NCI-H187 (cell line): ENCODE results near the gene SLC2A11.
A peak's percentile ranks its signal among the peaks of the same experiment; 100 is the strongest.

Experiments used
- DNase-seq, 2 experiments: peaks; one replicate each; lab custom pipeline; 2025; lab: John Stamatoyannopoulos, UW

The SLC2A11 gene

DNA sequence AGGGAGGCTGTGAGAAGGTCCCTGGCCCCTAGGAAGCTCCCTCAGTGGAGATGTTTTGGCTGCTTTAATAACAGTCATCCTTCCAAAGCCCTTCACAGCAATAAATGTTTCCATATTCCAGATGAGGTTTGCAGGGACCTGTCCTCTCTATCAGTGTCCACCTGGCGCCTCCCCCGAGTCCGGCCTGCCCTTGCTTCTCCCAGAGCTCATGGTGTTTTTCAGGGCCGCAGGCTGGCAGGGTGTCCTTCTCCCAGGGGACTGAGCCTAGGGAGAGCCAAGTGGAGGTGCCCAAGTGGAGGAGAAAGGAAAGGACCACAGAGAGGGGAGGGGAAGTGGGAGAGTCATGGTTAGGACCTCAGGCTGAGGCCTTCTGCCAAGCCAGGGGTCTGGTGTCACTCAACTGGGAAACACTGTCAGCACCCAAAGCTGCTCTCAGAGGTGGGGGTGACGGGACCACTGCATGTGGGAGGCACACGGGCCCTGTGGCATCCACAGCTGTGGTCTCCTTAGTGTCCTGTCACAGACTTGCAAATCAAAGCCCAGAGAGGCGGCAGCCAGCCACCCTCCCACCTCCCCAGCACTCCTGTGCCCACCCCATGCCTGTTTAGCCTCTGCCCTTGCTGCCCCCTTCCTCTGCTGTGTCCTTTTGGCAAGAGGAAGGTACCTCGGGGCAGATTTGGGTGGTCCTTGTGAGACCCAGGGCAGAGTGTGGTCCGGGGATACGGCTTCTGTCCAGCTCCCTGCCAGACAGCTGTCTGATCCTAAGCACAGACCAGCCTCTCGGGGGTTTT is 25.3 kb upstream of the SLC2A11 start:
- no peak for DNase-seq

DNA sequence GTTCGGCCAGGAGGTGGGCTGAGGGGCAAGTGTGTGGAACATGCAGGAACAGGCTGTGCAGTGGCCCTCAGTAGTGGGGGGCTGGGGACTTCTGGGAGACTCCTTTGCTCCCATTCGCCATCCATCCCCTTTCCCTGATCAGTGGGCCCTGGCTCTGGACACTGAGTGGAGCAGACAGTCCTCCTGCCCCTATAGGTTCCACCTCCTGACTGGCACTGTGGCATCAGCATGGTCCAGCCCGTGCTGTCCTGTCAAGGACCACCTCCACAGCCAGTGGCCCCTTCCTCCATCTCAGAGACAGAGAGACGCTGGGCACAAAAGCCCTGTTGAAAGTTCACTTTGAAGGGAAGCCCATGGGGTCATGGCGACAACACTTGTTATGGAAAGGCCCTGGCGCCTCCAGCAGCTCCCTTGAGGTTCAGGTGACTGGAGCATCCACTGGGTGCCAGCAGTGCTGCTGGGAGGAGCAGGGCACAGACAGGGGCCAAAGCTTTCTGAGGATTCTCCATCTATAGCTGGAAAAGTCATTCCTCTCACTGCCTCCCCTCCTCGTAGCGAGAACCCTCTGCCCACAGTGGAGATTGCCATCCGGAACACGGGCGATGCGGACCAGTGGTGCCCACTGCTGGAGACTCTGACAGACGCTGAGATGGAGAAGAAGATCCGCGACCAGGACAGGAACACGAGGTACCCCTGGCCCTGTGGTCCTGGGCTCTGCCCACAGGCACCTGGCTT is 24.5 kb upstream of the SLC2A11 start:
- no peak for DNase-seq

DNA sequence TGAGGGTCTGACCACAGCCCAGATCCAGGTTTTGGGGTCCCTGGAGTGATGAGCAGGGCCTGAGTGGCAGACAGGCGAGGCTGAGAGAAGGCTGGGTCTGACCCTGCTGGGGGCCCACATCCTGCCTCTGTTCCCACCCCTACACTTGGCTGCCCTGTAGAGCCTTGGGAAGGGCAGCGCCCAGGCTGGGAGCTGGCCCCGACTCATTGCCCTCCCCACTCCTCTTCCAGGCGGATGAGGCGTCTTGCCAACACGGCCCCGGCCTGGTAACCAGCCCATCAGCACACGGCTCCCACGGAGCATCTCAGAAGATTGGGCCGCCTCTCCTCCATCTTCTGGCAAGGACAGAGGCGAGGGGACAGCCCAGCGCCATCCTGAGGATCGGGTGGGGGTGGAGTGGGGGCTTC is 23.8 kb upstream of the SLC2A11 start:
- DNase-seq: no peak

DNA sequence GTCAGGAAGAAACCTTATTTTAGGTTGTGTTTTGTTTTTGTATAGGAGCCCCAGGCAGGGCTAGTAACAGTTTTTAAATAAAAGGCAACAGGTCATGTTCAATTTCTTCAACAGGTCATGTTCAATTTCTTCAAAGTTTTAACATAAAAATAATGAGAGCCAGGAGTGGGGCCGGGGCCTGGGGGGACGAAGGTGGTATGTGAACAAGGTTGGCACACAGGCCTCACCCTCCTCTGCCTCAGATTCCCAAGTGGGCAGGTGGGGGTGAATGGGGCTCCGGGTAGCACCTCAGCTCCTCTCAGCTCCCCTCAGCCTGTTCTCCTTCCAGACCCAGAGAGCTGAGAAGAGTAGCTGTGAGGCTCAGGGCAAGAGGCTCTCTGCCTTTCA is 23.3 kb upstream of the SLC2A11 start:
- DNase-seq: no peak

DNA sequence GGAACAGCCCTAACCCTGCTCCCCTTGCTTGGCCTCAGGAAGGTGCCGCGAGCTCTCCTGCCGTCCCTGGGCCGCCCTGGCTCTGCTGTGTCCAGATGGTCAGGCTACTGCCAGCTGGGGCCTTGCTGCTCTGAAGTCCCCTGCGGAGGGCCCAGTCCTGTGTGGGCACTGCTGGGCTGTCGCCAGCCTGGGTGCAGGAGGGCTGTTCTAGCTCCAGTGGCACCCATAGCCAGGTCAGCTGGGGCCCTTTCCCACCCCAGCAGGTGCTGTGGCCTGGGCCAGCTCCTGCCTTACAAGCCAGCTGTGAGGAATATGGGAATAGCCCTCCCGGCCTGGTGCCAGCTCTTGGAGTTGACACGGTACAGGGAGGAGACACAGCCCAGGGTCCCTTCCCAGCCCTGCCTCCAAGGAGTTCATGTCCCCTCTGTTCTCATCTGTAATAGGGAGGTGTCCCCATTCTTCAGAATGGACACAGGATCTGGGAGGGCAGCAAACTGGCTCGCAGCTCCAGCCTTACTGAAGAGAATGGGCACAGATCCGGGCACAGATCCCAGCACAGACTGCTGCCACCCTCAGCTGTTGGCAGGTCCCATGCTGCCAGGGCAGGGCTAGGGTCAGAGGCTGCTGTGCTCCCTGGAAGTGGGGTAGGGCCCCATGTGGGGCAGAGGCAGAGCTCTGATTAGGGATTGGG is 22.7 kb upstream of the SLC2A11 start:
- no peak for DNase-seq

DNA sequence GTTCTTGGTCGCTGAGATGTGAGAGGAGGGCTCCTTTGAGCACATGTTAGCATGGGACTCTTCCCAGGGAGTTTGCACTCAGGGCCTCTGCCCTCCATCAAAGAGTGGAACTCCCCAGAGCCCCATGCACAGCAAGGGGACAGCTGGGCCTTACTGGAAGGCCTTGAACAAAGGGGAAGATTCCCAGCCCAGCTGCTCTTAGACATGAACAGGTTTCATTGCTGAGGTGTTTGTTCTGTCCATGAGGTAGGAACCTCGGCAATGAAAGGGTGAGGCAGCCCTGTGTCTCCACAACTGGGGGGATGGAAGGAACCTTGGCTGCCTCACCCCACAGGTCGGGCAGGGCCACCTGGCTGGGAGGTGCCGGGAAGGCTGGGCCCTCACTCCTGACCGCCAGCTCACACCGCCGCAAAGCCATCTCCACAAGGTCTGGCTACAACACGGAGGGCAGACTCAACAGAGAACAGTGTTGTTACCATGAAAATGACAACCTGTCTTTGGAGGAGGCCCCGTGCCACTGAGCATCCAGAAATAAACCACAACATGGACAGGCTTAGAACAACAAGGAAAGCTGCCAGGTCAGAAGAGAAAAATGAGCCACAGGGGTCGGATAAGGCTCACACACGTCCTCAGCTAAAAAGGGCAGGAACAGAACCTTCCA is 22.1 kb upstream of the SLC2A11 start:
- DNase-seq: no peak

DNA sequence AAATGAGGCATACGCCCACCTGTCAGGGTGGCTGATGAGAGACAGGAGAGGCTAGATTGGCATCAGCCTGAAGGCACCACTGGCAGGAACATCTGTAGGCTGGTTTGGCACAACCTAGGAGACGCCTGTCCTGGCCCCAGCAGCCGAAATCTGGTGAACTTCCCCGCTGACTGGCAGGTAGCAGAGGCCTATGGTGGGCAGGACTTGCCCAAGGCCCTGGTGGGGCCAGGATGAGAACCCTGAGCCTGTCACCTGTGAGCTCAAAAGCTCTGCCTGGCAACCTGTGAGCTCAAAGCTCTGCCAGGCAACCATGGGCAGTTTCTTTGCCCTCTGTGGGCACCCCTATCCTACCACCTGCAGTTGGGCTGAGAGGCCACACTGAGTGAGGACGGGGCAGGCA is 21.4 kb upstream of the SLC2A11 start:
- DNase-seq: no peak

DNA sequence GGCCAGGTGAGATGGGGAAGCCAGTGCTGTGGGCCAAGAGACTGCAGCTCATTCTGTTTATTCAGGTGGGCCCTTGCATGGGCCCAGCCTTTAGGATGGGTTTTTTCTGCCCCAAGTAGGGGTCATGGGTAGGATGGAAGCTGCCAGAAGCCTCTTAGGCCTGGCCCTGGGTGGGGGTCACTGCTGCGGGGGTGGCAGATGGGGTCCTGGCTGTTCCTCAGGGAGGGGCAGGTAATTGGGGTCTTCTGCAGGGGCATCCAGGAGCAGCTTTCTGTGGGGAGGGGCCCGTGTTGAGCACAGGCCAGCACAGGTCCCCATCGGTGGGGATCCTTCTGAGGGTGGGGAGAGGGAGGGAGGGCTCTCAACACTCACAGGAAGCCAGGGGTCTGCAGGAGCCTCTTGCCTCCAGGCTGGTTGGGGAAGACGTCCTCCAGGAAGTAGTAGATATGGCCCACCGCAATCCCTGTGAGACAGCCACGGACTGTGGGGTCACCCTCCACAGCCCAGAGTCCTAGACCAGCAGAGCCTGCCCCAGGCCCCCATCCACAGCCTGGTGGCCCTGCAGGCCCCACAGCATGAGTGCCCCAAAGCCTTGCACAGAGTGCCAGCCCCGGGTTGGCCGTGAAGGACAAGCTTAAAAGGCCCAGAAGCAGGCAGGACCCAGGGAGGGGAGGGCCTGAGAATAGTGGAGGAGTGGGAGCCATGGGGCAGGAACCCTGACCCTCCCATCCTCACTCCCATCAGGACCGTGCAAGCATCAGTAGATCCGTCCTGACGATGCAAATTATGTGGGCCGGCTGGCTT is 20.8 kb upstream of the SLC2A11 start:
- DNase-seq: no peak

DNA sequence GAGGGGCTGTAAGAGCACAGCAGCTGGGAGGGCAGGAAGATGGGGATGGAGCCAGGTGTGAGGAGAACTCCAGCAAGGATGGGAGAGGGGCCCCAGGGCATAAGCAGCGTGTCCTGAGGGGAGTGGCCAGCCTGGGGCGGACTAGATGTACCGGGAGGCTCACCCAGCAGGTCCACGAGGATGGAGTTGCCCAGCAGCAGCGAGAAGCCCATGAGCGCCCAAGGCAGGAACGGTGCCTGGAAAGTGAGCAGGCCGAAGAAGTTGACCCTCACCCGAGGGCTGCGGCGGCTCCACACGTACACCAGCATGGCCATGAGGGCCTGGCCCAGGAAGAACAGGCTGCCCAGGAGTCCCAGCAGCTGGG is 20.2 kb upstream of the SLC2A11 start:
- DNase-seq: no peak

DNA sequence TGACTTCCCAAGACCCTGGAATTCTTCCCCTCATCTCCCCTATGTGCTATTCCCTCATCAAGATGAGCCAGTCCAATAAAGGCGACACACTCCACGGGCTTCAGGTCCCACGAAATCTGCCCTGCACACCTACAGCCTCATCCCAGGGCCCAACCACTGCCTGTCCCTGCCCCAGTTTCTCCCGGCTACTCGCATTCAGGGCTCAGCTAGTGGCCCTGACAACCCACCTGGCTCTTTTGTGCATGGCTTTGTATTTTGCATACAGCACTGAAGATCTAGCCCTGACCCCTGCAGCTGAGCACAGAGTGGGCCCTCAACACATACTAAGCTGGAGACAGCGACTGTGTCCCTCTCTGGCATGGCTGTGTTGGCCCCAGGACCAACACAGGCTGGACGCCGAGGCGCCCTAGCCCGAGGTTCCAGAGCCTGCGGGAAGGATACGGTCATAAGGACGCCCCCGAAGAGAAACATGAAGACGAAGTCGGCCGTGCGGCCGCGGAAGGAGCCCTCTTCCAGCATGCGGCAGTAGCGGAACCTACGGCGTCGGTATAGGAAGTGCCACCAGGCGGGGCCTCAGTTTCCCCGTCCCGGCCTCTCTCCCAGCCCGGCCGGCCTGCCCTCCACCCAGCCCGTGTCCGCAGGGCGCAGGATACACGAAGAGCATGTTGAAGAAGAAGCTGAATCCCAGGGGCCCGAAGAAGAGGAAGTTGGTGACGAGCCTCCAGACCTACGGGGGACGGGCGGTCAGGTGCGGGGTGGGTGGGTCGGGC is 19.6 kb upstream of the SLC2A11 start:
- DNase-seq: no peak

DNA sequence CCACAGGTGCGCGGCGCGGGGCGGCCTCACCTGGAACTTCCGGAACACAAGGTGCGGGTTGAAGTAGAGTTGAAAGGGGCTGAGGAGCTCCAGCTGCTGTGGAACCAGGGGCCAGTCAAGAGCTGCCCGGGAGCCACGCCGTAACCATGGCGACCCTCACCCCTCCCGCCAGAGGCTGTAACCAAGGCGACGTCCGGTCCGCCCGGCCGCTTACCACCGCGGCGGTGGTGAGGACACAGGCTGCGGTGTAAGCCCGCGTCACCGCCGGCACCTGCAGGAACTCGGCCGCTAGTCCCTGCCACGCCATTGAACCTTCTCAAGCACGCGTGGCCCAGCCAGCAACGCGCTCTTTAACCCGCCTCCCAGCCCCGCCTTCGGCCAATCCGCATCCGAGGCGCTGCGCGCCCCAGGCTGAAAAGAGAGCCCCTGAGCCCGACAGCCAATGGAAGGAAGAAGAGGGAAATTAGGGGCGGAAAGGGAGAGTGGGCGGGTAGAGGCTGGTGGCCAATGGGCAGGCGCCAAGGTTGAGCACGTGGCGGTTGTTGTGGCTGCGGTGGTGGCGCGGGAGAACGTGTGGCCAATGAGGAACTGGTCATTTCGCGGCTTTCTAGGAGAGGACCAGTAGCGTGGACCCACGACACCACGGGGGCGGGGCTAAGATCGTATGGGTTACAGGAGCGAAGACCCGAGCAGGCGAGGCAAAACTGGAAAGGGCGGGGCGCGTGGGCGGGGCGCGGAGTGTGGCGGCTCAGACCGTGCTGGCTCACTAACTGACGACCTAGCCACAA is 18.8 kb upstream of the SLC2A11 start, which contains the start of gene DERL3:
DERL3 (minus strand) TSS at position 326 of the 788 bp plus-strand sequence; CDS start at position 307, 19 bp downstream.
- peak; percentile 86 to 94 for DNase-seq

DNA sequence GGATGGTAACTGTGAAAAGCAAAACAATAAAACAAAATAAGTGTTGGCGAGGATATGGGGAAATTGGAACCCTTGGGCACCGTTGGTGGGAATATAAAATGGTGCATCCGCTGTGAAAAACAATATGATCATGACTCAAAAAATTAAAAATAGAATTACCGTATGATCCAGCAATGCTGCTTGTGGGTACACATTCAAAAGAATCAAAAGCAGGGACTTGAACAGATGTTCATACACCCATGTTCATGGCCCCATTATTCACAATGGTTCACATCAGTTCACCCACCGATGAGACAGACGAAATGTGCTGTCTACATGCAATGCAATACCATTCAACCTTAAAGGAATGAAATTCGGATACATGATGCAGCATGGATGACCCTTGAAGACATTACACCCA is 17.6 kb upstream of the SLC2A11 start:
- DNase-seq: no peak

DNA sequence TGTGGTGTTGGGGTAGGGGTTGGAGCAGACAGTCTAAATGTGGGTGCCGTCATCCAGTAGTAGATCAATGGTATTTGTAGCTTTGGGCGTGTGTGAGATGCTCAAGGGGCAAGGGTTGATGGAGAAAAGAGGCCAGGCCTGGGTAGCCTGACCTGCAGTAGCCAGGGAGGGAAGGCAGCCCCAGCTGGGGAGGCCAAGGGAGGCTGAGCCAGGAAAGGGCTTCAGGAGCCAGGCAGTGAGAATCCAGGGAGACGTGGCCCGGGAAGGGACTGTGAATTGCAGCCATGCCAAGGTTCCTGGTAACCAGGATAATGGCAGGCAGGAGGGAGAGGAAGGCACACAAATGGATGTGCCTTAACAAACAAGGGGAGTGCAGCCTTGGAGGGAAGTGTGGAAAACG is 16.4 kb upstream of the SLC2A11 start:
- no peak for DNase-seq

DNA sequence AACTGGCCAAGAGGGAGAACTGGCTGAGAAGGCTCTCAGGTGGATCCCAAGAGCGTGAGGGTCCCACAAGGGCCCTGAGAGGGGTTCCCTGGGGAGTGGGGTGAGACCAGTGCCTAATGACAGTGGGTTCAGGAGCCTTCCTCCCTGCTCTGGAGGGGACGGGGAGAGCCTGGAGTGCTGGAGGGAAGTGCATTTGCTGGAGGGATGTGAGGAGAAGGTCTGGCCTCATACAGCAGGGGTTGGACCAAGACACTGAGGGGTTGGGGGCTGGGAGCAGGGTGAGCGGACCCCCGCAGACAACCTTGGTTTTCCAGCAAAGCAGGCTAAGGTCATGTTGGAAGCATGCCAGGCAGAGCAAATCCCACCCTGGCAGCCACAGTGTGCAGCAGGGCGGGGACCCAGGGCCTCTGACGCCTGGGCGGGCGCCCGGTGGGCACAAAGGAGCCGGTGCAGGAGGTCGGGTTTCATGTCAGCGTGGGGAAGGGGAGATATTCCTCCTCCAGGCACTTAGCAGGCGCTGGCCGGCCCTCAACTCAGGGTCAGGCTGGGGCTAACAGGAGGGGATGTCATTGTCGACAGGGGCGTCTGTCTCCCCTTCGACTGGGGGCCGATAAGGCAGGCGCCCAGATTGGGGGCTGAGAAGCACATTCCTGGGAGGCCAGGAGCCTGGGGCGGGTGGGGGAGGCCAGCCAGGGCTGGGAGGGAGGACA is 15.8 kb upstream of the SLC2A11 start:
- no peak for DNase-seq

DNA sequence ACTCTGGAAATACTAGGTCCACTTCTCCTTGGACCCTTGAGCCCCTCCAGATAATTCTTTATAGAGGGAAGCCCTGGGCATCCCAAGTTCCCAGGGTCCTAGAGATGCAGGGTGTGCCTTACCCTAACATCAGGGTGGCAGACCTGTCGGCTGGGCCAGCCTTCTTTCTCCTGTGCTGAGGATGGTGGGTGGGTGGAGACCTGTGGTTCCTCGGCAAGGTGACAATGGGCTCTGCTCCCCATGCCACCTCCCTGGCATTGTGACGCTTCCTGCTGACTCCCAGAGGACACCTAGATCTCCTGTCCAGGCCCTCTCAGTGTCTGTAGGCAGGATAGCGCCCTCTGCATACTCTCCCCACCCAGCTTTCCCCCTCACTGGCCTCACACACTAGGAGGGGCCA is 15.1 kb upstream of the SLC2A11 start:
- no peak for DNase-seq

DNA sequence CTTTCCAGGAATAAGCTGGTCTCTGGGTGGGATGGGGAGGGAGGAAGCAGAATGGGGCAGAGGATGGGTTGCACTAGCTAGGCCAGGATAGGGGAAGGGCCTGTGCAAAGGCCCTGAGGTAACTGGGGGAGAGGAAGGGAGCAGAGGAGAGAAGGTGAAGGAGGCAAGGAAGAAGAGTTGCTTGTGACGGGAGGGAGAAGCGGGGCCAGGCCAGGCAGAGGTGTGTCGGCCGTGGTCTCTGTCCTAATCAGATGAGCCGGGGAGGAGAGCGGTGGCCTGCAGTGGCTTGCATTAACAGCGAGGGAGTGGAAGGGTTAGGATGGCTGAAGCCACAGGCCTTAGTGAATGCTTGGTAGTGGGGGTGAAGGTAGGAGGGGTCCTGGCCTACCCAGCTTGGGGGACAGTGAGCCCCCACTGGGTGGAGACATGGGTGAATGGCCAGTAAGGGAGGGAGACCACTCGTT is 12.9 kb upstream of the SLC2A11 start:
- no peak for DNase-seq

DNA sequence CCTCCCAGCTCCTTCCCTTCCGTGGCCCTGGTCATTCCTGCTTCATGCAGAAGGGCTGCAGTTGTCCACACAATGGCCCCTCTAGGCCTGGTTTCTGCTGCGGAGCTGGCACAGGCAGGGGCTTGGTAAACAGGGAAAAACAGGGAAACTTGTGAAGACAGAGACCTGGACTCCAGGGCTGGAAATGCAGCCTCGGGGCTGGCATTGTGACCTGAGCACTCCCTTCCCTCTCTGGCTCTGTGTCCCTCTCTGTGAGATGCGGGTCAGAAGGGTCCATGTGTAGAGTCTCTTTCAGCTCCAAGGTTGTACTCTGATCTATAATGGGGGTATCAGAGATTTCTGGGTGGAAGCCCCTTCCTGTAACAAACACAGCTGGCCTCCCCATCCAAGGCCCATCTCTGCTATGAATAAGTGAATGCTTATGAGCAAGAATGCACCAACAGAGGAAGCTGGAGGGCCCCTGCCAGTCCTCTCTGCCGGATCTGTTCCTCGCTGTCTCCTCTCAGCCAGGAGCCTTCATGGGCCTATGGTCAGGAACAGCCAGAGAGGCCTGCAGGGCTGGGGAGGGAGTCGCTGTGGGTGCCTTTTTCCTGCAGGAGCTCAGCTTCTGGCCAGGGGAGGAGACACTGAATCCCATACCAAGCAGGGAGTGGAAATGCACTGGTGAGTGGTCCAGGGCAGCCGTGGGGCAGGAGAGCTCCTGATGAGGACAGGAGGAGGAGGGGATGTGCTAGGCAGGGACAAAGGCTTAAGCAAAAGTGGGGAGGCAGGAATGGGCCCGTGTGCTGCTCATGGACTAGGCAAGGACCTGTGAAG is 12.2 kb upstream of the SLC2A11 start:
- DNase-seq: no peak

DNA sequence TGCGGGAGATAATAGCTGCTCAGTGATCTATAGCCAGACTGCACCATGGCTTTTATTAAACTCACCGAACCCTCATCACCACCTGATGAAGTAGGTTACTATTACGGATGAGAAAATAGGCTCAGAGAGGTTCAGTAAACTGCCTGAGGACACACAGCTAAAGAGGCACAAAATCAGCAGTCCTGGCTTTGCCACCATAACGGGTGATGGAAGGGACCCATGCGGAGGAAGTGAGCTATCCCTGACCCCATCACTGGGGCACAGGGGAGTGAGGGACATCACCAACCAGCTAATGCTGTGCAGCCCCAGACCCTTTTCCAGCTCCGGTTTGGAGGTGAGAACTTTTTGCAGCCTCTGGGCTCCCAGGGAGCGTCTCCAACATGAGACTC is 11.6 kb upstream of the SLC2A11 start:
- no peak for DNase-seq
